Measurements from ENCODE around the gene THRA. TPM values are rescaled to one million over a fixed set of nuclear protein-coding genes. Genes with fewer than 3 reads are reported as not detected.

Gene THRA
- total and polyA plus RNA-seq, 2 of the 8 experiments (the other 6 are each of a cell fraction or from before 2014, with no cell fraction given) = 6.4 to 10.2 TPM

GRCh38 chr17:40100419-40100668 lies 37.6 kb downstream of the THRA start, which contains the start of gene NR1D1:
TSS of gene NR1D1 (minus strand) at chr17:40100589. CDS start at chr17:40100094, 495 bp downstream.
- no peak within 1 kb of the TSS for H3K23ac ChIP-seq (ENCODE audit: insufficient read length)
- peak within 1 kb of the TSS; percentile 39 for H4K8ac ChIP-seq (ENCODE audit: extremely low read depth, insufficient read depth, low read length)
- no peaks in the 10 kb centered on the region; a peak in 1 of 4 replicates for H3K79me2 ChIP-seq (ENCODE audit: control insufficient read depth in 1 of 2, insufficient read depth in 2 of 2, low read length in 2 of 2)
- H2BK120ac ChIP-seq (replicated peaks; ENCODE audit: low read depth, low read length) = peak within 1 kb of the TSS; percentile 26
- H3K9me3 ChIP-seq (ENCODE audit: insufficient read depth in 2 of 2, low read depth in 1 of 2, low read length in 1 of 2) = peaks cover 0 to 6% of the 10 kb centered on the region in 2 experiments; a peak in 1 of 4 replicates
- peak within 1 kb of the TSS; percentile 89 to 95 for H3K4me2 ChIP-seq (ENCODE audit: insufficient read depth in 1 of 2, low read depth in 2 of 2, low read length in 2 of 2)
- H3K9ac ChIP-seq (replicated peaks in 1 of 4; ENCODE audit: extremely low read depth in 1 of 4, low read depth in 3 of 4, low read length in 3 of 4) = peak within 1 kb of the TSS; percentile 10 to 63 (median 48); a peak in 6 of 7 replicates
- peak within 1 kb of the TSS; percentile 72 for H3K4ac ChIP-seq (replicated peaks; ENCODE audit: insufficient read length, low read depth, low read length)
- peak within 1 kb of the TSS; percentile 58 for H2AFZ ChIP-seq (ENCODE audit: low read length)
- no peak for DNase-seq (ENCODE audit: low read depth in 1 of 2, low spot score in 2 of 2)
- H3K4me1 ChIP-seq (replicated peaks in 1 of 4; ENCODE audit: control insufficient read depth in 3 of 4, insufficient read depth in 4 of 4, low read length in 3 of 4) = peaks cover 14 to 36% (median 26%) of the 10 kb centered on the region in 4 experiments
- CTCF ChIA-PET (ENCODE audit: partially characterized antibody) = interaction anchor here (0.6 to 7.6 kb wide), 12 partner anchors 10 to 111 kb away, joined by 3 to 110 read pairs (median 4); partner anchors contain the start of gene CSF3
- H3K56ac ChIP-seq (replicated peaks; ENCODE audit: insufficient read length, low read depth, low read length) = no peak within 1 kb of the TSS
- peak within 1 kb of the TSS; percentile 48 for H4K5ac ChIP-seq (ENCODE audit: insufficient read length, low read depth, low read length)
- H2BK15ac ChIP-seq (ENCODE audit: low read length) = peak within 1 kb of the TSS; percentile 92
- peaks cover 10% of the 10 kb centered on the region; the same call in 1 of the 2 replicates for H3K23me2 ChIP-seq (ENCODE audit: low read depth, low read length)
- no peak within 1 kb of the TSS for H3K14ac ChIP-seq (ENCODE audit: insufficient read length)
- peak within 1 kb of the TSS; percentile 97 for H3K18ac ChIP-seq (ENCODE audit: extremely low read depth, low read length)
- POLR2A ChIA-PET (ENCODE audit: partially characterized antibody) = interaction anchor here (0.6 to 20.8 kb wide), 18 partner anchors 11 to 369 kb away, joined by 3 to 399 read pairs (median 4); partner anchors contain the start of genes CASC3, MED24 and MSL1
- peak within 1 kb of the TSS; percentile 56 for H2BK5ac ChIP-seq (ENCODE audit: low read depth, low read length)
- WGBS, 2 experiments (ENCODE audit: extremely low coverage in 1 of 2, insufficient coverage in 1 of 2, insufficient read length in 1 of 2, insufficient replicate concordance in 2 of 2, low coverage in 1 of 2, low lambda C conversion rate in 2 of 2, missing lambda C conversion rate in 1 of 2) = 1% methylated on average over 16 of the region's 16 CpGs; no CpG with 5 or more reads in 1 of the 2 experiments
- H3K79me1 ChIP-seq (ENCODE audit: low read depth, low read length) = peaks cover 4% of the 10 kb centered on the region; the same call in 1 of the 2 replicates
- 0 out of 2 replicates have a peak within 1 kb of the TSS, but pooled peaks have one; percentile 32 for H2BK20ac ChIP-seq (ENCODE audit: low read length)
- H4K20me1 ChIP-seq (replicated peaks in 1 of 2; ENCODE audit: control insufficient read depth in 1 of 2, insufficient read depth in 2 of 2, low read length in 2 of 2) = no peaks in the 10 kb centered on the region
- H3K27ac ChIP-seq (ENCODE audit: low read depth, low read length) = peak within 1 kb of the TSS; percentile 40; the same call in 1 of the 2 replicates
- H2BK12ac ChIP-seq (ENCODE audit: low read depth, low read length) = peak within 1 kb of the TSS; percentile 85
- H2AK5ac ChIP-seq (ENCODE audit: low read depth, low read length) = no peak within 1 kb of the TSS; the same call in 1 of the 2 replicates
- H3K4me3 ChIP-seq (ENCODE audit: extremely low read depth in 1 of 4, insufficient read depth in 2 of 4, low read depth in 3 of 4, low read length in 4 of 4) = peak within 1 kb of the TSS; percentile 48 to 83 (median 63)
- H3K36me3 ChIP-seq (ENCODE audit: control insufficient read depth in 2 of 4, insufficient read depth in 4 of 4, low read length in 3 of 4) = peaks cover 0 to 12% (median 5%) of the 10 kb centered on the region in 4 experiments; a peak in 5 of 8 replicates
- peaks cover 6 to 24% (median 16%) of the 10 kb centered on the region in 4 experiments; a peak in 6 of 7 replicates for H3K27me3 ChIP-seq (replicated peaks in 1 of 4; ENCODE audit: control insufficient read depth in 3 of 4, extremely low read depth in 1 of 4, insufficient read depth in 3 of 4, low read length in 3 of 4)
- no peak for FAIRE-seq
- peak within 1 kb of the TSS; percentile 29 for H4K91ac ChIP-seq (replicated peaks; ENCODE audit: insufficient read length, low read length)
- TF ChIP-seq TBP (IDR thresholded peaks at IDR 0.05; ENCODE audit: low read depth, low read length) = peak; percentile 52
- TF ChIP-seq KDM4A (IDR thresholded peaks at IDR 0.05; ENCODE audit: low read depth, low read length, severe bottlenecking) = peak; percentile 93
- TF ChIP-seq SAP30 (IDR thresholded peaks at IDR 0.05; ENCODE audit: insufficient read depth, insufficient replicate concordance, low read length) = no peak
- 0 out of 2 replicates have a peak, but pooled peaks have one; percentile 94 for TF ChIP-seq NRF1 (IDR thresholded peaks at IDR 0.05; ENCODE audit: low read depth, low read length)
- no peak for TF ChIP-seq SRF (IDR thresholded peaks at IDR 0.05; ENCODE audit: low read depth, low read length)
- no peak for TF ChIP-seq CHD2 (IDR thresholded peaks at IDR 0.05; ENCODE audit: low read length)
- TF ChIP-seq TAF1 (IDR thresholded peaks at IDR 0.05; ENCODE audit: low read depth, low read length) = peak; percentile 48; the same call in 1 of the 2 replicates
- peak; percentile 74; the same call in 1 of the 2 replicates for TF ChIP-seq GTF2F1 (IDR thresholded peaks at IDR 0.05; ENCODE audit: borderline replicate concordance, low read depth, low read length)
- TF ChIP-seq, protein P1, sequence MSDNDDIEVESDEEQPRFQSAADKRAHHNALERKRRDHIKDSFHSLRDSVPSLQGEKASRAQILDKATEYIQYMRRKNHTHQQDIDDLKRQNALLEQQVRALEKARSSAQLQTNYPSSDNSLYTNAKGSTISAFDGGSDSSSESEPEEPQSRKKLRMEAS (IDR thresholded peaks at IDR 0.05) = no peak
- 0 out of 3 replicates have a peak, but pooled peaks of 1 of the 2 experiments have one; percentile 45 for TF ChIP-seq POLR2A (IDR thresholded peaks at IDR 0.05; ENCODE audit: control extremely low read depth in 1 of 2, low read depth in 2 of 2, low read length in 2 of 2)
- peak; percentile 76; the same call in 1 of the 2 replicates for TF ChIP-seq RBBP5 (IDR thresholded peaks at IDR 0.05; ENCODE audit: borderline replicate concordance, low read depth, low read length)

All from H1 (cell line).